ENCODE data around the gene IGF1R.

IGF1R gene

DNA sequence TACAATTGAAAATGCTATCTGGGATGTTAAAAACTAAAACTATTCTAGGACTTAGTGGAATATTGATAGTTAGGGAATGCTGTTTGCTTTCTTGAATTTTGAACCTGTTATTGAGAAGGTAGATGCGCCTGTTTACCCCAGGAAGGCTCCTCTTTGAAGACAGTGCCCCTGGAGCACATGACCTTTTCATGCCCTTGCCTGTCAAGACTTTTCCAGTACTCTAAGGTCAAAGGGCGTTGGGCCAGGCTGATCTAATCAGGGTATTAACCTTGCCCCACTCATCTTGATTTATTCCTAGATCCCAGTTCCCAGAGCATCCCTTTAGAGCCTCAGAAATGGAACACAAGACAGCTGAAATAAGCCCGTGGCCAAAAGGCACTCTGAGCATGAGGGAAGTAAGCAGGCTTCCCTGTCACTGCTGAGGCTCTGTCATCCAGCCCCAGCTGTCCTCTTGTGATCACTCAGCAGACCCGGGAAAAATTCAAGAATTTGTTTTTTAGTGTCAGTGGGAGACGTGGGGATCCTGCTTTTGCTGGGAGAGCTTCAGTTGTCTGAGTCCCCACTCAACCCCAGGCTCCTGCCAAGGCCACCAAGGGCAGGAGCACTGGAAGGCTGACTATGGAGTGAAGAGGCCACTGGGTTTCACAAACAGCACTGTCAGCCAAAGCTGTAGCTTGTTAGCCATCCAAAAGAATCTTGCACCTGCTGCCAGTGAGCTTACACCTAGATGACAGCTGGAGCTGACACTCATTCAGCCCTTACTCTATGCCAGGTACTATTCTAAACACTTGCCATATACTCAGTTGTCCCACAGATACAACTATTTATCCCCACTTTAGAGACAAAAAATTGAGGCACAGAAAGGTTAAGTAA lies 190.3 kb downstream of the IGF1R start:
- no peak for TF ChIP-seq Cebpa-rat (IDR thresholded peaks at IDR 0.05)
- Histone ChIP-seq H4K20me1 (peaks cover 9 to 99% (median 54%) of the 10 kb centered on the region in 11 experiments; a peak in 16 of 22 replicates), H3K4me1 (peaks cover 6 to 34% (median 30%) of the 10 kb centered on the region in 10 experiments), H3K27me3 (no peaks in the 10 kb centered on the region), H3K4me3 (no peak overlapping the region), H3K36me3 (peaks cover 34 to 79% (median 61%) of the 10 kb centered on the region in 11 experiments), H3K27ac (no peak overlapping the region), H3K9ac (no peak overlapping the region), H3K9me3 (replicated peaks in 1 of 11) (peaks cover 27 to 50% (median 38%) of the 10 kb centered on the region in 11 experiments), H3K4me2 (no peak overlapping the region)

GRCh38 chr15:98840053-98840452 lies 191.7 kb downstream of the IGF1R start:
- Histone ChIP-seq H3K36me3 (peaks cover 21 to 66% (median 47%) of the 10 kb centered on the region in 11 experiments; a peak in 20 of 22 replicates), H3K9me3 (replicated peaks in 1 of 11) (peaks cover 14 to 36% (median 24%) of the 10 kb centered on the region in 11 experiments; a peak in 20 of 22 replicates), H3K4me3 (no peak overlapping the region), H3K9ac (no peak overlapping the region), H3K27ac (no peak overlapping the region), H3K4me1 (peaks cover 21 to 48% (median 45%) of the 10 kb centered on the region in 10 experiments), H3K27me3 (no peaks in the 10 kb centered on the region), H4K20me1 (peaks cover 14 to 100% (median 62%) of the 10 kb centered on the region in 11 experiments; a peak in 17 of 22 replicates), H3K4me2 (no peak overlapping the region)
- TF ChIP-seq Cebpa-rat (IDR thresholded peaks at IDR 0.05): no peak

DNA sequence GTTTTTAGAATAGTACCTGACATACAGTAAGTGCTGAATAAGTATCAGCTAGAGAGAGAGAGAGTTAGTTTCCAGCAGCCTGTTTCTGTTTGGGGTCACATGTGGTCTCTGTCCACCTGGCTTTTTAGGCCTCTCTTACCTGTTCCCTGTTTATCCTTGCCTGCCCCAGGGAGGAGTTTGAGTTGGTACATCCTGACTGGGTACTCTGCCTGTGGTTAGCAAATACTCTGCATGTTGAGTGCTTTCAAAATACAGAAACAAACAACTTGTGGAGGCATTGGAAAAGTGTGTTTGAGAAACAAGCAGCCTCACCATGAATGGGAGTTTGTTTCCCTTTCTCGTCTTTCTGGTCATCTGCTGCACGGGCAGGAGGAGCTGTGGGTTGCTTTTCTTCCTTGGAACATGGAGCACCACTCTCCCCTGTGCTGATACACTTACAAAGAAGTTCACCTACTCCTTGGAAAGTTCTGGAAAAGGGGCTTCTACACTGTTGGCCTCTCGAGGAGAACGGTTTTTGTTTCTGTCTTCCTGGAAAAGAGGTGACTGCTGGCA lies 193.2 kb downstream of the IGF1R start:
- H3K4me3 ChIP-seq: no peak overlapping the region
- peaks cover 21 to 57% (median 52%) of the 10 kb centered on the region in 10 experiments for H3K4me1 ChIP-seq
- peaks cover 26 to 98% (median 73%) of the 10 kb centered on the region in 11 experiments; a peak in 20 of 22 replicates for H4K20me1 ChIP-seq
- H3K9me3 ChIP-seq (replicated peaks in 1 of 11): peaks cover 0 to 22% (median 10%) of the 10 kb centered on the region in 11 experiments; a peak in 15 of 22 replicates
- peaks cover 9 to 58% (median 34%) of the 10 kb centered on the region in 11 experiments; a peak in 17 of 22 replicates for H3K36me3 ChIP-seq
- peak overlapping the region in 5 of 11 experiments; percentile 2 to 51 (median 18); a peak in 6 of 22 replicates for H3K27ac ChIP-seq
- H3K9ac ChIP-seq: no peak overlapping the region
- no peaks in the 10 kb centered on the region for H3K27me3 ChIP-seq
- H3K4me2 ChIP-seq: peak overlapping the region in 7 of 11 experiments; percentile 19 to 73 (median 54); a peak in 9 of 22 replicates
- TF ChIP-seq Cebpa-rat (IDR thresholded peaks at IDR 0.05): no peak

DNA sequence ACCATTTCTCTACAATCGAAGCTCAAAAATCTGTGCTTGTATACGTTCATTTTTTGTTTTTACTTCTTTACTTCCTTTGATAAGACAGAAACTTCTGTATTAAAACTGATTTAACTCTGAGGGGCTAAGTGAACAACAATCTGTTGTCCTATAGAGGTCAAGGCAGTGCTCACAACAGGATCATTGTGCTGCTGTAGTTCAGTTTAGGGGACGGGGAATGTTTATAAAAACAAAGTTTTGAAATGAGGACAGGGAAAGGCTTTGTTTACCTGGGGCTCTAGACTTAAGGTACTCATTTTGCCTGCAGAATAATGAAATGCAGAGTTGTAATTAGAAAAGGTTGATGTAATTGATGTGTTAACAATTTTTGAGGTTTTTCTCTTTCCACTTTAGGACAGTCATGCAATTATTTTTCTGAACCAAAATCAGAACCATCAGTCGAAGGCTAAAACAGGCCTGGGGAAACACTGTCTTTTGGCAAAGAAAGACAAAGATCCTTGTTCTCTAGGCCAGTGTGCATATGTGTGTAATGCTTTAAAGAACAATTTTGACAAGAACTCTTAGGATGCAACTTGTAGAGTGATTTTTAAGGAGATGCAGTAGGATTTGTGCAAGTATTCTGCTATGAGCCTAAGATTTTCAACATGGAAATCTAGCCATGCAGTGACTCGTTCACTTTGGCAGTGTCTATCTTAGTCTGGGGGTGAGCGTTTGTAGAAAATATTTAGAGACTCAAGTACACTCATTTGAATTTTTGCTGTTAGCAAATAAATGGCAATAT lies 194.0 kb downstream of the IGF1R start:
- TF ChIP-seq Cebpa-rat (IDR thresholded peaks at IDR 0.05): no peak
- peak overlapping the region in 5 of 11 experiments; percentile 4 to 50 (median 18); a peak in 6 of 22 replicates for H3K27ac ChIP-seq
- no peak overlapping the region for H3K4me3 ChIP-seq
- peak overlapping the region in 10 of 11 experiments; percentile 21 to 73 (median 50); a peak in 20 of 22 replicates for H3K4me2 ChIP-seq
- H3K36me3 ChIP-seq: peaks cover under 1 to 58% (median 27%) of the 10 kb centered on the region in 11 experiments; a peak in 17 of 22 replicates
- H4K20me1 ChIP-seq: peaks cover 34 to 98% (median 82%) of the 10 kb centered on the region in 11 experiments; a peak in 21 of 22 replicates
- no peaks in the 10 kb centered on the region for H3K27me3 ChIP-seq
- H3K4me1 ChIP-seq: peaks cover 21 to 62% (median 52%) of the 10 kb centered on the region in 10 experiments
- H3K9ac ChIP-seq: no peak overlapping the region
- peaks cover 0 to 13% (median 2%) of the 10 kb centered on the region in 11 experiments; a peak in 9 of 22 replicates for H3K9me3 ChIP-seq (replicated peaks in 1 of 11)

DNA sequence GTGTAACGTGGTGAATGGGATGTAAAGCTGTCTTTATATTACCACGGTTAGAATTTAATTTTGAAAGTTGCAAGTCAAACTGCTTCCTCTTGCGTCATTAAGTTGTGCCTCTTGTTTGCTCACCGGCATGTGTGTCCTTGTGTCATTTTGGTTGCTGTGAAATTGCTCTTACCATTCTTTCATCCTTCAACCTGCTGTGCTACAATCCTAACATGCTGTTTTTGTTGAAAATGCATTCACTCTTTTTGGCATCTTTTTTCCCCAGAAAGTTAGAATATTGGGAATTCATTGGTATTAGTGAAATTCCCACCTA lies 194.6 kb downstream of the IGF1R start:
- TF ChIP-seq Cebpa-rat (IDR thresholded peaks at IDR 0.05): peak in 3 of 11 experiments; percentile 21 to 55 (median 28); a peak in 1 of 22 replicates
- Histone ChIP-seq H3K27me3 (no peaks in the 10 kb centered on the region), H3K9ac (no peak overlapping the region; a peak in 1 of 22 replicates), H3K27ac (peak overlapping the region in 5 of 11 experiments; percentile 8 to 35 (median 11); a peak in 3 of 22 replicates), H4K20me1 (peaks cover 39 to 98% (median 88%) of the 10 kb centered on the region in 11 experiments; a peak in 21 of 22 replicates), H3K4me2 (peak overlapping the region in 10 of 11 experiments; percentile 21 to 73 (median 50); a peak in 20 of 22 replicates), H3K36me3 (peaks cover 0 to 56% (median 22%) of the 10 kb centered on the region in 11 experiments; a peak in 17 of 22 replicates), H3K4me3 (no peak overlapping the region), H3K9me3 (replicated peaks in 1 of 11) (peaks cover 0 to 9% (median 0%) of the 10 kb centered on the region in 11 experiments; a peak in 2 of 22 replicates), H3K4me1 (peaks cover 21 to 68% (median 52%) of the 10 kb centered on the region in 10 experiments)

DNA sequence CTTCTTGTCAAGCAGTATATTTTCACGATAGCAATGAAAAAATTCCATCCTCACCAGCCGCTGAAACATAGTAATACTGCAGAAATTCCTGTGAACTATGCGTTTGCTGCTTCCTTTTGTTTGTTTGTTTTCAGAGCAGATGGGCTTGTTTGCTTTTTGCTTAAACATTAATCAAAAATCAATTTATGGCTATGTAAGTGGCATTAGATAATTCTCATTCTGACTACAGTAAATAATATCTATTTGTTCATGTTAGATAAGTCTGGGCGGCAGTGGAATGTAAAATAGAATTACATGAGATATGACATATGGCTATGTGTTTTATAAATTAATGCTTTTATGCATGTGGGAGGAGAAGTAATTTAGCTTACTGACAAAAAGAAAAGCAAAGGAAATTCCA lies 195.5 kb downstream of the IGF1R start:
- H4K20me1 ChIP-seq: peaks cover 36 to 98% (median 89%) of the 10 kb centered on the region in 11 experiments; a peak in 21 of 22 replicates
- no peak overlapping the region for H3K4me3 ChIP-seq
- H3K4me1 ChIP-seq: peaks cover 21 to 68% (median 52%) of the 10 kb centered on the region in 10 experiments
- no peaks in the 10 kb centered on the region for H3K27me3 ChIP-seq
- H3K9ac ChIP-seq: no peak overlapping the region
- peak overlapping the region; percentile 5 to 70 (median 53); a peak in 17 of 22 replicates for H3K4me2 ChIP-seq
- peak overlapping the region in 1 of 11 experiments; percentile 11; a peak in 3 of 22 replicates for H3K27ac ChIP-seq
- peaks cover 0 to 47% (median 19%) of the 10 kb centered on the region in 11 experiments; a peak in 15 of 22 replicates for H3K36me3 ChIP-seq
- no peak for TF ChIP-seq Cebpa-rat (IDR thresholded peaks at IDR 0.05)
- H3K9me3 ChIP-seq (replicated peaks in 1 of 11): peaks cover 0 to 4% (median 0%) of the 10 kb centered on the region in 11 experiments; a peak in 2 of 22 replicates

DNA sequence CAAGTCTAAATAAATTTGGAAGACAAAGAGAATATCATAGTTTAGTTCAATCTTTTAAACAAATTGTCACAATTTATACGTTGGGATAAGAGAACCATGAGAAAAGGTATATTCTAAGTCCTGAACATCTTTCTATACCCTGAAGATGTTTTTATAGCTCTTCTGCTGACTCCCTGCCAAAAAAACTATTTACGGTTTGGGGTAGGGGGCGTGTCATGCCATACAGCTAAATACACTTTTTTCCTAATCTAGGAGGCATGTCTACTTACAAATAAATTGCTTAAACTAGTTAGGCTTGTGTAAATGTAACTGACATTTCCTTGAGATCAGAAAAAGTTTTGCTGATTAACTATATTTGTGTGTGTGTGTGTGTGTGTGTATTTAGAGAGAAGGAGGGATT lies 195.9 kb downstream of the IGF1R start:
- peak overlapping the region; percentile 5 to 82 (median 54); a peak in 16 of 22 replicates for H3K4me2 ChIP-seq
- H3K4me1 ChIP-seq: peaks cover 23 to 68% (median 52%) of the 10 kb centered on the region in 10 experiments
- H3K27me3 ChIP-seq: no peaks in the 10 kb centered on the region
- no peak for TF ChIP-seq Cebpa-rat (IDR thresholded peaks at IDR 0.05)
- peaks cover 0 to 43% (median 14%) of the 10 kb centered on the region in 11 experiments; a peak in 9 of 22 replicates for H3K36me3 ChIP-seq
- peaks cover 34 to 98% (median 90%) of the 10 kb centered on the region in 11 experiments; a peak in 21 of 22 replicates for H4K20me1 ChIP-seq
- H3K27ac ChIP-seq: no peak overlapping the region; a peak in 2 of 22 replicates
- H3K4me3 ChIP-seq: no peak overlapping the region
- no peak overlapping the region for H3K9ac ChIP-seq
- peaks cover 0 to 4% (median 0%) of the 10 kb centered on the region in 11 experiments; a peak in 1 of 22 replicates for H3K9me3 ChIP-seq (replicated peaks in 1 of 11)

Measured in BLaER1 treated with 17β-estradiol and CSF1 and Interleukin-3, amounts not matched to agents 10 nM and 100 nM (cell line).